ENCODE results near the gene ENTPD3.

Gene ENTPD3

GRCh38 chr3:40463579-40463978 lies 76.6 kb downstream of the ENTPD3 start:
- no peak for DNase-seq

DNA sequence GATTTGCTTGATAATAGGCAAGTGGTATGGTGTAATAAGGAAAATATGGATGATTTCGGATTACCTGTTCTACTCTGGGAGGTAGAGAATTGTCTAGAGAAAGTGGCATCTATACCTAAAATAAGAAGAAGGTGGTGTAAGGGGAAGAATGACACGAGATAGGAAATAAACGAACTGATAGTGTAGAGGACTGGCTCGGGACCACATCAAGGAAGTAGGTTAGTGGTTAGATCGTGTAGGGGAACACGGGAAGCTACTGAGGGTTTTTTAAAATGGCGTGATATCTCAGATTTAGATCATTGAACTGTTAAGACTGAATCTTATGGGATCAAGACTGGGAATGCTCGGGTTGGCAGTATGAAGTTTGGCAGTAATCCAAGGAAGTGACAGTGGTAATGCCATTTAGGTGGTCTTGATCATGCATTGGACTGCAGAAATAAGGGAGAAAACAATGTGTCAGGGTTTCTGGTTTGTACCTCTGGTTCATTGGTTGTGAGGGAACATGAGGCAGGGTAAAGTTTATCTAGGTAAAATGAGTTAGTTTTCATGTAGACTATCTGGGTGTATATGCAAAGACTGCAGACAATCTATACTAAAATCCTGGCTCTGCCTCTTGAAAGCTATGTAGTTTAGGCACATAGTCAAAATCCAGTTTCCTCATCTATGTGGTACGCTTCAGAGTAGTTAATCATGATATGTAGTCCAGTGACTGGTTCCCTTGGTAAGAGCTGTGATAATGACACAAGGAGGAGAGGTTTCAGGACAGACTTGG lies 77.5 kb downstream of the ENTPD3 start:
- no peak for DNase-seq

DNA sequence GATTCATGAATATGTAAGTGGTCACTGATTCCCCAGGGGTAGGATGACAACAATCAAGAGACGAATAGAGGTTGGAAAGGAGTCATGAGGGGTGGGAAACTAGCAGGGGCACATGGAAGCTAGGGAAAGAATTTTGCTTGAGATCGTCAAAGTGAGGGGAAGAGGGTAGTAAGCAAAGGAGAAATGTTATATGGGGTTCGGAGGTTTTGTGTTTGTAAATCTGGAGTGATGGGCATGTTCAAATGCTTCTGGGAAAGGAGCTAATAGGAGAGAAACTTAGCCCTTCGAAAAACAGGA lies 78.1 kb downstream of the ENTPD3 start:
- no peak for DNase-seq

DNA sequence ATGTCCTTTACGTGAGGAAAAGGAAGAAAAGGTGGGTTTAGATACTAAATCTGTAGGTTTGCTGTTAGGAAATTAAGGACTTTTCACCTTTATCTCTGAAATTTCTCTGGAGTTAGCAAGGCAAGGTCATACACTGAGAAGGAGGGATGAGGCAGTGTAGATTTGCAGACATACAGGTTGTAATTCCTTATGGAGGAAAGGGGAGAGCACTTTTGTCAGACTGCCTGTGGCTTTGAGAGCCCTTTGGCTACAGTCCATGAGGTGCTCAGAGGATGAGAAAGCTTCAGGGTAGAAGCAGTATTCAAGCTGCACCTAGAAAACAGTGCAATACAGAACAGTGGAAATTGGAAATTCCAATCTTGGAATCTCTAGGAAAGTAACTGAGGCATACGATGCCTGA lies 78.5 kb downstream of the ENTPD3 start:
- DNase-seq = no peak

- DNase-seq = no peak
These were observed 81.0 kb downstream of the ENTPD3 start for GRCh38 chr3:40468018-40468417.

GRCh38 chr3:40470701-40471100 lies 83.7 kb downstream of the ENTPD3 start:
- no peak for DNase-seq

DNA sequence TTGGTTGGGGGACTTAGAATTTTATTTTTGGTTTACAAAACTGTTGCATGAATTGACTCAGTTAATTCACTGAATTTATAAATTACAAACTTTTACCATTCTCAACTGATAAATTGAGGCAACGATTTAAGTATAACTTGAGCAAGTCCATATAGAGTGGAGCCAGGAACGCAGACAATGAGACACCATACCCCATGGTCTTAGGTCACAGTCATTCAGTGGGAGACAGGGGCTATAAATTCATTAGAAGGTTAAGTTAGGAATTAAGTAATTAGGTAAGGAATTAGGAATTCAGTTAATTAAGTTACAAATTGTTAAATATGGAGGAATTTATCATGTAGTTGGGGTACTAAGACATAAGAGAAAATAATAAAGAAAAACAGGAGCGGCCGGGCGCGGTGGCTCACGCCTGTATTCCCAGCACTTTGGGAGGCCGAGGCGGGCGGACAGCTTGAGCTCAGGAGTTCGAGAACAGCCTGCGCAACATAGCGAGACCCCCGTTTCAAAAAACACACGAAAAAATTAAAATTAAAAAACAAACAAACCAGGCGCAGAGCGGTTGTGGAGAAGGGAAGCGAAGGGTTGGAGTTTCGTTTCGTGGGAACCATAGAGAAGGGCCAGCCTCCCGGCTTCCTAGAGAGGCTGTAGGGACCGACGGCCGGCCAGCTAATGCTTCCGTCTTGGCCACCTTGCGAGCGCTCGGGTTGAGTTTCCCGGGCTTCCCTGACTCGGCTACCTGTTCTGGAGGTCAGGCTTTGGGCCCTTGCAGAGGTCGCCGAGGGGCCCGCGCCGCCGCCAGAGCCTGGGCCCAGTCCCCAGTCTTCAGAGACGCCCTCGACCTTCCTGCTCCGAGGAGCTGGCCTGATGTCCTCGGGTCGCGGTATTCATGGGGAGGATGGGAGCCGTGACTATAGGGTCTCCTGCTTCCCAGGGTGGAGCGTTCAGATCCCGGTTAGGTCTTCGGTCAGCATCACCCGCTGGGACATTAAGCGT lies 89.8 kb downstream of the ENTPD3 start, which contains the start of gene ZNF619:
Gene ZNF619 (plus strand): TSS at position 645 of the 993 bp plus-strand sequence. CDS start 858 bp downstream, outside the sequence.
- DNase-seq = peak; percentile 90

- DNase-seq = no peak
These were observed 90.7 kb downstream of the ENTPD3 start for GRCh38 chr3:40477666-40478065.
